ENCODE data around the gene TREML1. TPM values are rescaled to one million over a fixed set of nuclear protein-coding genes. Genes with fewer than 3 reads are reported as not detected.

Gene TREML1
- total RNA-seq, 1 experiment from 2014 or later, result not detected

DNA sequence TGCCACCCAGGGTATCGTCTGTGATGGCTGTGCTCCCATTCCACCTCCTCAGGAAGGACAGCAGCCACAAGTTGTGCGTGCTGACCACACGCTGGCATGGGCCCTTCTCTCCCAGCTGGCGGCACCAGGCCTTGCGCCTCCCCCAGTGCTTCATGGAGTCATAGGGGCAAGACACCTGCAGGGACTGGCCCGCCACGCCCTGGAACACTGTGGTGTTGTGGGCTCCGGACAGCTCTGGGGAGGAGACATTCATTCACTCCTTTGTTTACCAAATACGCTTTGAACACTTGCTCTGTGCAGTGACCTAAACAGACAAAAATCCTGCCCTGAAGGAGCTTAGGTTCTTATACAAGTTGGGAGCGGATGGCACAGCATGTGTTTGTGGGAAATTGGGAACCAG is 7.2 kb upstream of the TREML1 start:
- Histone ChIP-seq H3F3A (ENCODE audit: insufficient read depth, low read depth) (no peaks in the 10 kb centered on the region), H3K36me3 (ENCODE audit: low read depth) (no peaks in the 10 kb centered on the region), H3K9me2 (ENCODE audit: insufficient read depth) (no peaks in the 10 kb centered on the region), H3K4me2 (no peak overlapping the region), H3K9me3 (ENCODE audit: insufficient read depth, low read depth) (no peaks in the 10 kb centered on the region), H3K4me3 (no peak overlapping the region), H3K79me2 (ENCODE audit: low read depth) (no peaks in the 10 kb centered on the region), H2AFZ (no peak overlapping the region), H3K27me3 (ENCODE audit: insufficient read depth, low read depth) (peaks cover 81% of the 10 kb centered on the region), H4K20me1 (ENCODE audit: insufficient read depth) (no peaks in the 10 kb centered on the region; the same call in 1 of the 2 replicates), H3K4me1 (replicated peaks; ENCODE audit: insufficient read depth) (no peaks in the 10 kb centered on the region), H3K27ac (no peak overlapping the region)
- TF ChIP-seq, protein P1, sequence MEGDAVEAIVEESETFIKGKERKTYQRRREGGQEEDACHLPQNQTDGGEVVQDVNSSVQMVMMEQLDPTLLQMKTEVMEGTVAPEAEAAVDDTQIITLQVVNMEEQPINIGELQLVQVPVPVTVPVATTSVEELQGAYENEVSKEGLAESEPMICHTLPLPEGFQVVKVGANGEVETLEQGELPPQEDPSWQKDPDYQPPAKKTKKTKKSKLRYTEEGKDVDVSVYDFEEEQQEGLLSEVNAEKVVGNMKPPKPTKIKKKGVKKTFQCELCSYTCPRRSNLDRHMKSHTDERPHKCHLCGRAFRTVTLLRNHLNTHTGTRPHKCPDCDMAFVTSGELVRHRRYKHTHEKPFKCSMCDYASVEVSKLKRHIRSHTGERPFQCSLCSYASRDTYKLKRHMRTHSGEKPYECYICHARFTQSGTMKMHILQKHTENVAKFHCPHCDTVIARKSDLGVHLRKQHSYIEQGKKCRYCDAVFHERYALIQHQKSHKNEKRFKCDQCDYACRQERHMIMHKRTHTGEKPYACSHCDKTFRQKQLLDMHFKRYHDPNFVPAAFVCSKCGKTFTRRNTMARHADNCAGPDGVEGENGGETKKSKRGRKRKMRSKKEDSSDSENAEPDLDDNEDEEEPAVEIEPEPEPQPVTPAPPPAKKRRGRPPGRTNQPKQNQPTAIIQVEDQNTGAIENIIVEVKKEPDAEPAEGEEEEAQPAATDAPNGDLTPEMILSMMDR (conservative IDR thresholded peaks at IDR 0.05), result no peak
- no peak for TF ChIP-seq EZH2 (IDR thresholded peaks at IDR 0.05; ENCODE audit: low read depth)
- DNase-seq, result no peak
- intact Hi-C loops (cut with micrococcal nuclease; ENCODE audit: unreplicated experiment), result no loop called here
- POLR2A ChIA-PET (ENCODE audit: unreplicated experiment), result no interaction called here
- CTCF ChIA-PET, result no interaction called here
- no TSS peak for BruUV-seq (replicated peaks)

DNA sequence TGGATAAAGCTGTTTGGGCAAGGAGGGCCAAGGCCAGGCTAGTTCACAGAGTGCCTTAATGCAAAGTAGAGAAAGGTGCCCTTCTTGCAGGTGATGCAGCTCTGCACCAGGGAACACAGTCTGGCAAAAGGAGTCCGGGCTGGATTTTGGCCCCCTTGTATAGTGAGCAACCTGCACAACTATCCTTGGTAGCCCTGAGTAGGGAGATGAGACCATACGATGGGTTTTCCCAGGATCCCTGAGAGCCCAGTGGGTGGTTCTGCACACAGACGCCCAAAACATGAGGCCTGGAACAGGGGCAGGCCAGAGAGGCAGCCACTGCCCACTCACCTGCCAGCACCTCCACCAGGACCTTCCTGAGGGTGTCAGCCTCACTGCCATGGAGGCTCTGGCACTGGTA is 6.8 kb upstream of the TREML1 start:
- POLR2A ChIA-PET (ENCODE audit: unreplicated experiment), result interaction anchor here (0.6 kb wide), 1 partner anchor 325 kb away, joined by 3 read pairs; no protein-coding TSS in a partner anchor

GRCh38 chr6:41159415-41160082 is 5.4 kb upstream of the TREML1 start:
- ChIA-PET CTCF (no interaction called here), POLR2A (ENCODE audit: unreplicated experiment) (no interaction called here)
- Histone ChIP-seq H4K20me1 (ENCODE audit: insufficient read depth) (no peaks in the 10 kb centered on the region), H3K4me1 (replicated peaks; ENCODE audit: insufficient read depth) (no peaks in the 10 kb centered on the region), H3K27ac (no peak overlapping the region), H2AFZ (no peak overlapping the region), H3F3A (ENCODE audit: insufficient read depth, low read depth) (no peaks in the 10 kb centered on the region), H3K36me3 (ENCODE audit: low read depth) (no peaks in the 10 kb centered on the region), H3K79me2 (ENCODE audit: low read depth) (no peaks in the 10 kb centered on the region), H3K4me3 (no peak overlapping the region), H3K4me2 (no peak overlapping the region), H3K27me3 (ENCODE audit: insufficient read depth, low read depth) (peaks cover 75% of the 10 kb centered on the region), H3K9me2 (ENCODE audit: insufficient read depth) (no peaks in the 10 kb centered on the region), H3K9me3 (ENCODE audit: insufficient read depth, low read depth) (no peaks in the 10 kb centered on the region)
- no peak for TF ChIP-seq EZH2 (IDR thresholded peaks at IDR 0.05; ENCODE audit: low read depth)
- TF ChIP-seq, protein P1 (conservative IDR thresholded peaks at IDR 0.05), result no peak
- DNase-seq, result no peak
- intact Hi-C loops (cut with micrococcal nuclease; ENCODE audit: unreplicated experiment), result no loop called here
- BruUV-seq (replicated peaks), result no TSS peak

More for the DNA sequence above, 6.8 kb upstream of the TREML1 start:
- Histone ChIP-seq H3K36me3 (ENCODE audit: low read depth) (no peaks in the 10 kb centered on the region), H3F3A (ENCODE audit: insufficient read depth, low read depth) (no peaks in the 10 kb centered on the region), H3K4me2 (no peak overlapping the region), H3K27me3 (ENCODE audit: insufficient read depth, low read depth) (peaks cover 81% of the 10 kb centered on the region), H4K20me1 (ENCODE audit: insufficient read depth) (no peaks in the 10 kb centered on the region), H3K4me1 (replicated peaks; ENCODE audit: insufficient read depth) (no peaks in the 10 kb centered on the region), H3K4me3 (no peak overlapping the region), H3K9me3 (ENCODE audit: insufficient read depth, low read depth) (no peaks in the 10 kb centered on the region), H3K9me2 (ENCODE audit: insufficient read depth) (no peaks in the 10 kb centered on the region), H3K27ac (no peak overlapping the region), H2AFZ (no peak overlapping the region), H3K79me2 (ENCODE audit: low read depth) (no peaks in the 10 kb centered on the region)
- CTCF ChIA-PET, result no interaction called here
- intact Hi-C loops (cut with micrococcal nuclease; ENCODE audit: unreplicated experiment), result no loop called here
- TF ChIP-seq, protein P1 (conservative IDR thresholded peaks at IDR 0.05), result no peak
- no peak for TF ChIP-seq EZH2 (IDR thresholded peaks at IDR 0.05; ENCODE audit: low read depth)
- no peak for DNase-seq
- no TSS peak for BruUV-seq (replicated peaks)

Measured in PC-9 (cell line).